ENCODE results near the gene KLF4. TPM values are rescaled to one million over a fixed set of nuclear protein-coding genes. Genes with fewer than 3 reads are reported as not detected.

KLF4 gene
- polyA plus RNA-seq, 3 donors, result 36.6 to 512 (median 37.2) TPM

DNA sequence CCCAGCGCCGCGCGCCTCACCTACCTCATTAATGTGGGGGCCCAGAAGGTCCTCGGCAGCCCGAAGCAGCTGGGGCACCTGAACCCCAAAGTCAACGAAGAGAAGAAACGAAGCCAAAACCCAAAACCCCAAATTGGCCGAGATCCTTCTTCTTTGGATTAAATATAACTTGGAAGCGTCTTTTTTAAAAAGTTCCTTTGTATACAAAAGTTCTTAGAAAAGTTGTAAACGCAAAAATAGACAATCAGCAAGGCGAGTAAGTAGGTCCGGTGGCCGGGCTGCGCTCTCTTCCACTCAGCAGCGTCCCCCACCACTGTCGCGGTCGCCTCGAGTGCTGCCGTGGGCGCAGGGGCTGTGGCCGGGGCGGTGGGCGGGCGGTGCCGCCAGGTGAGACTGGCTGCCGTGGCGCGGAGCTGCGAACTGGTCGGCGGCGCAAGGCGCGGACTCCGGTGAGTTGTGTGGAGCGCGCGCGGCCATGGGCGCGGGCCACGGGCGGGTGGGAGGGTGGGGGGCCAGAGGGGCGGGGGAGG lies 360 bp downstream of the KLF4 start:
- Histone ChIP-seq H3K9me3 (replicated peaks in 1 of 2; ENCODE audit: control insufficient read depth in 1 of 2, insufficient read depth in 1 of 2, low read length in 2 of 2) (no peaks in the 10 kb centered on the region), H4K20me1 (ENCODE audit: insufficient read depth, low read length) (peaks cover 52% of the 10 kb centered on the region), H3K4me1 (ENCODE audit: control insufficient read depth in 1 of 2, insufficient read depth in 2 of 2, low read length in 2 of 2) (peaks cover 51 to 63% of the 10 kb centered on the region in 2 donors), H3K9ac (ENCODE audit: insufficient read depth, low read length, poor library complexity, severe bottlenecking) (peak overlapping the region; percentile 99), H3K36me3 (replicated peaks in 1 of 2; ENCODE audit: control insufficient read depth in 1 of 2, insufficient read depth in 2 of 2, low read length in 2 of 2) (peaks cover 25 to 34% of the 10 kb centered on the region in 2 donors), H3K79me2 (ENCODE audit: insufficient read depth, low read length) (peaks cover 56% of the 10 kb centered on the region), H3K4me3 (replicated peaks in 1 of 3; ENCODE audit: low read depth in 2 of 3, low read length in 3 of 3) (peak overlapping the region; percentile 94 to 100 (median 100)), H3K4me2 (replicated peaks; ENCODE audit: extremely low read depth, low read length, poor library complexity, severe bottlenecking) (peak overlapping the region; percentile 100), H3K27ac (ENCODE audit: low read depth in 1 of 2, low read length in 2 of 2) (peak overlapping the region; percentile 99), H3K27me3 (ENCODE audit: control insufficient read depth in 2 of 2, insufficient read depth in 2 of 2, low read length in 2 of 2) (peaks cover 0 to 13% of the 10 kb centered on the region in 2 donors), H2AFZ (ENCODE audit: insufficient read depth, low read depth, low read length, poor library complexity, severe bottlenecking) (no peak overlapping the region)
- Mint-ChIP-seq H3K9me3 (peaks cover 0 to 5% (median 0%) of the 10 kb centered on the region in 7 donors), H3K27me3 (ENCODE audit: low read depth in 3 of 3) (peaks cover 8 to 21% (median 17%) of the 10 kb centered on the region in 3 donors), H3K27ac (peak overlapping the region; percentile 93 to 99 (median 96)), H3K4me1 (peaks cover 55% of the 10 kb centered on the region), H3K4me3 (peak overlapping the region; percentile 96 to 98), H3K36me3 (peaks cover 33 to 34% of the 10 kb centered on the region in 2 donors)
- no peak for DNase-seq
- intact Hi-C loops (cut with micrococcal nuclease), result loop anchor here (2.0 to 10.0 kb wide), 9 partner anchors 60 to 1133 kb away; no protein-coding TSS in a partner anchor
- TF ChIP-seq, protein P1, sequence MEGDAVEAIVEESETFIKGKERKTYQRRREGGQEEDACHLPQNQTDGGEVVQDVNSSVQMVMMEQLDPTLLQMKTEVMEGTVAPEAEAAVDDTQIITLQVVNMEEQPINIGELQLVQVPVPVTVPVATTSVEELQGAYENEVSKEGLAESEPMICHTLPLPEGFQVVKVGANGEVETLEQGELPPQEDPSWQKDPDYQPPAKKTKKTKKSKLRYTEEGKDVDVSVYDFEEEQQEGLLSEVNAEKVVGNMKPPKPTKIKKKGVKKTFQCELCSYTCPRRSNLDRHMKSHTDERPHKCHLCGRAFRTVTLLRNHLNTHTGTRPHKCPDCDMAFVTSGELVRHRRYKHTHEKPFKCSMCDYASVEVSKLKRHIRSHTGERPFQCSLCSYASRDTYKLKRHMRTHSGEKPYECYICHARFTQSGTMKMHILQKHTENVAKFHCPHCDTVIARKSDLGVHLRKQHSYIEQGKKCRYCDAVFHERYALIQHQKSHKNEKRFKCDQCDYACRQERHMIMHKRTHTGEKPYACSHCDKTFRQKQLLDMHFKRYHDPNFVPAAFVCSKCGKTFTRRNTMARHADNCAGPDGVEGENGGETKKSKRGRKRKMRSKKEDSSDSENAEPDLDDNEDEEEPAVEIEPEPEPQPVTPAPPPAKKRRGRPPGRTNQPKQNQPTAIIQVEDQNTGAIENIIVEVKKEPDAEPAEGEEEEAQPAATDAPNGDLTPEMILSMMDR (IDR thresholded peaks at IDR 0.05), result no peak
- 0% methylated on average over 15 of the region's 46 CpGs for whole genome bisulfite sequencing (ENCODE audit: insufficient coverage)

DNA sequence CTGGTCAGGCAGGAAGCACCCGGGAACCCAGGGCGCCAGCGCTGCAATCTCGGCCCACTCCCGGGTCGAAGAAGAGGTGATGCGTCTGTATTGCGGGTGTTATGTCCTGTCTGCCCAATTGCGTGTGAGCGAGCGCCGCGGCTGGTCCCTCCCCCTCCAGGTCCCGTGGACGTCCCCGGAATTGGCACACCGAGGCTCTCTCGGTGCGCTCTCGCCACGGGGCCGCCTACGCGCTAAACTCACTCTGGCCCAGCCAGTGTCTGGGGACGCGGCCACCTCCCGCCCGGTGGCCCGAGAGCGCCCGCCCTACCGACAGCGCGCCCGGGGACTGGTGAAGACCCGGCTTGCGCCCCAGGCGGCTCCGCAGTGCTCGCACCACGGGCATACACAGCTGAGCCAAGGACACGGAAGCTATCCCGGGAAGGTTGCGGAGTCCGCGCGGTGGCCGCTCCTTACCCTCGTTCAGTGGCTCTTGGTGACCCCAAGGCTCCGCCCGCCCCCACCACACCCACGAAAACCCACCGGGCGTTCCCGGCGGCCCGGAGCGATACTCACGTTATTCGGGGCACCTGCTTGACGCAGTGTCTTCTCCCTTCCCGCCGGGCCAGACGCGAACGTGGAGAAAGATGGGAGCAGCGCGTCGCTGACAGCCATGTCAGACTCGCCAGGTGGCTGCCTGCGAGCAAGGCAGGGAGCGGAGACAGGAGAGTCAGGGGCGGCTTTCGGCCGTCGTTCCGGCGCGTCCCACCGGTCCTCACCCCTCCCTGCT lies 1.0 kb downstream of the KLF4 start:
- intact Hi-C loops (cut with micrococcal nuclease), result loop anchor here (2.0 to 10.0 kb wide), 9 partner anchors 60 to 1134 kb away; no protein-coding TSS in a partner anchor
- peaks cover 52% of the 10 kb centered on the region for H3K4me1 Mint-ChIP-seq
- H3K36me3 Mint-ChIP-seq, result peaks cover 34 to 35% of the 10 kb centered on the region in 2 donors
- Histone ChIP-seq H3K9me3 (replicated peaks in 1 of 2; ENCODE audit: control insufficient read depth in 1 of 2, insufficient read depth in 1 of 2, low read length in 2 of 2) (no peaks in the 10 kb centered on the region), H3K4me1 (ENCODE audit: control insufficient read depth in 1 of 2, insufficient read depth in 2 of 2, low read length in 2 of 2) (peaks cover 47 to 65% of the 10 kb centered on the region in 2 donors), H2AFZ (ENCODE audit: insufficient read depth, low read depth, low read length, poor library complexity, severe bottlenecking) (no peak overlapping the region), H3K36me3 (replicated peaks in 1 of 2; ENCODE audit: control insufficient read depth in 1 of 2, insufficient read depth in 2 of 2, low read length in 2 of 2) (peaks cover 25 to 37% of the 10 kb centered on the region in 2 donors), H4K20me1 (ENCODE audit: insufficient read depth, low read length) (peaks cover 58% of the 10 kb centered on the region), H3K27me3 (ENCODE audit: control insufficient read depth in 2 of 2, insufficient read depth in 2 of 2, low read length in 2 of 2) (peaks cover 0 to 13% of the 10 kb centered on the region in 2 donors), H3K4me2 (replicated peaks; ENCODE audit: extremely low read depth, low read length, poor library complexity, severe bottlenecking) (peak overlapping the region; percentile 100), H3K79me2 (ENCODE audit: insufficient read depth, low read length) (peaks cover 63% of the 10 kb centered on the region), H3K9ac (ENCODE audit: insufficient read depth, low read length, poor library complexity, severe bottlenecking) (peak overlapping the region; percentile 99), H3K27ac (ENCODE audit: low read depth in 1 of 2, low read length in 2 of 2) (peak overlapping the region; percentile 99), H3K4me3 (replicated peaks in 1 of 3; ENCODE audit: low read depth in 2 of 3, low read length in 3 of 3) (peak overlapping the region; percentile 94 to 100 (median 100))
- peaks cover 0 to 5% (median 0%) of the 10 kb centered on the region in 7 donors for H3K9me3 Mint-ChIP-seq
- whole genome bisulfite sequencing (ENCODE audit: insufficient coverage), result under 1% methylated on average over 80 of the region's 80 CpGs
- H3K27ac Mint-ChIP-seq, result peak overlapping the region; percentile 93 to 99 (median 96)
- TF ChIP-seq, protein P1 (IDR thresholded peaks at IDR 0.05), result no peak
- peaks cover 8 to 21% (median 17%) of the 10 kb centered on the region in 3 donors for H3K27me3 Mint-ChIP-seq (ENCODE audit: low read depth in 3 of 3)
- peak overlapping the region; percentile 96 to 98 for H3K4me3 Mint-ChIP-seq
- peak; percentile 93 to 96 (median 95) for DNase-seq

All from CD14-positive monocyte (primary cell).